ENCODE measurements around the gene STK33. TPM values are rescaled to one million over a fixed set of nuclear protein-coding genes. Genes with fewer than 3 reads are reported as not detected.

STK33 gene
- total and polyA plus RNA-seq, 2 donors (not counting 3 experiments of a cell fraction or from before 2014, with no cell fraction given) = 0.63 to 3.4 TPM

GRCh38 chr11:8545698-8546366 lies 48.2 kb downstream of the STK33 start:
- no peaks in the 10 kb centered on the region for H3K36me3 ChIP-seq (ENCODE audit: control insufficient read depth in 2 of 2, extremely low read depth in 1 of 2, insufficient read depth in 2 of 2, low read length in 2 of 2)
- H2AFZ ChIP-seq (ENCODE audit: low read depth, low read length) = no peak overlapping the region
- no peaks in the 10 kb centered on the region for H4K20me1 ChIP-seq (replicated peaks; ENCODE audit: control insufficient read depth, extremely low read depth, insufficient read depth, low read length)
- no peaks in the 10 kb centered on the region for H3K9me3 ChIP-seq (replicated peaks; ENCODE audit: control insufficient read depth, insufficient read depth, low read length)
- H3K4me1 ChIP-seq (ENCODE audit: control insufficient read depth, extremely low read depth, insufficient read depth, low read length) = no peaks in the 10 kb centered on the region
- DNase-seq (ENCODE audit: low read depth, low spot score) (no peak), FAIRE-seq (no peak)
- no peaks in the 10 kb centered on the region for H3K9me1 ChIP-seq (replicated peaks; ENCODE audit: control insufficient read depth, extremely low read depth, insufficient read depth, low read length)
- no peaks in the 10 kb centered on the region for H3K27me3 ChIP-seq (ENCODE audit: control insufficient read depth in 2 of 2, insufficient read depth in 2 of 2, low read length in 2 of 2)
- intact Hi-C loops (cut with micrococcal nuclease) = no loop called here
- no peak overlapping the region for H3K4me3 ChIP-seq (replicated peaks in 1 of 3; ENCODE audit: insufficient read depth in 1 of 3, low read depth in 1 of 3, low read length in 3 of 3)
- ChIA-PET CTCF (no interaction called here), POLR2A (no interaction called here)
- TF ChIP-seq EZH2 (IDR thresholded peaks at IDR 0.05; ENCODE audit: borderline replicate concordance, low read depth, low read length, severe bottlenecking) (no peak), CTCF (IDR thresholded peaks at IDR 0.05; ENCODE audit: extremely low read depth in 1 of 2, insufficient read depth in 1 of 2, low read depth in 1 of 2, low read length in 2 of 2) (no peak), FOS (IDR thresholded peaks at IDR 0.05; ENCODE audit: borderline replicate concordance, insufficient read depth, low read length) (no peak)
- BruUV-seq (replicated peaks) = no TSS peak
- no peak overlapping the region for H3K27ac ChIP-seq (ENCODE audit: insufficient read depth, low read depth, low read length)
- no peaks in the 10 kb centered on the region for H3K79me2 ChIP-seq (ENCODE audit: control insufficient read depth, insufficient read depth, low read length)
- dilution Hi-C loops (cut with MboI; ENCODE audit: extremely low pct_ligation_motif_present, low sequenced_read_pairs) = no loop called here
- H3K4me2 ChIP-seq (ENCODE audit: insufficient read depth, low read length) = no peak overlapping the region
- H3K9ac ChIP-seq (replicated peaks; ENCODE audit: extremely low read depth, insufficient read depth, low read length) = no peak overlapping the region

GRCh38 chr11:8544807-8545206 lies 49.2 kb downstream of the STK33 start:
- no peaks in the 10 kb centered on the region for H3K27me3 ChIP-seq (ENCODE audit: control insufficient read depth in 2 of 2, insufficient read depth in 2 of 2, low read length in 2 of 2)

More at GRCh38 chr11:8544807-8545206, 49.2 kb downstream of the STK33 start:
- dilution Hi-C loops (cut with MboI; ENCODE audit: extremely low pct_ligation_motif_present, low sequenced_read_pairs) (no loop called here), intact Hi-C loops (cut with micrococcal nuclease) (no loop called here)
- no peak for DNase-seq (ENCODE audit: low read depth, low spot score)
- Histone ChIP-seq H3K27ac (ENCODE audit: insufficient read depth, low read depth, low read length) (no peak overlapping the region), H3K4me2 (ENCODE audit: insufficient read depth, low read length) (no peak overlapping the region), H3K4me1 (ENCODE audit: control insufficient read depth, extremely low read depth, insufficient read depth, low read length) (no peaks in the 10 kb centered on the region), H3K9me1 (replicated peaks; ENCODE audit: control insufficient read depth, extremely low read depth, insufficient read depth, low read length) (no peaks in the 10 kb centered on the region), H4K20me1 (replicated peaks; ENCODE audit: control insufficient read depth, extremely low read depth, insufficient read depth, low read length) (no peaks in the 10 kb centered on the region), H2AFZ (ENCODE audit: low read depth, low read length) (no peak overlapping the region), H3K79me2 (ENCODE audit: control insufficient read depth, insufficient read depth, low read length) (no peaks in the 10 kb centered on the region), H3K9me3 (replicated peaks; ENCODE audit: control insufficient read depth, insufficient read depth, low read length) (no peaks in the 10 kb centered on the region), H3K9ac (replicated peaks; ENCODE audit: extremely low read depth, insufficient read depth, low read length) (no peak overlapping the region), H3K36me3 (ENCODE audit: control insufficient read depth in 2 of 2, extremely low read depth in 1 of 2, insufficient read depth in 2 of 2, low read length in 2 of 2) (no peaks in the 10 kb centered on the region), H3K4me3 (replicated peaks in 1 of 3; ENCODE audit: insufficient read depth in 1 of 3, low read depth in 1 of 3, low read length in 3 of 3) (no peak overlapping the region)
- no peak for FAIRE-seq
- ChIA-PET POLR2A (no interaction called here), CTCF (interaction anchor here (1.2 kb wide), 1 partner anchor 22 kb away, joined by 4 read pairs; no protein-coding TSS in a partner anchor)
- no peak for TF ChIP-seq GATA2 (IDR thresholded peaks at IDR 0.05; ENCODE audit: insufficient read depth, insufficient read length, low read depth, low read length)
- TF ChIP-seq CTCF (IDR thresholded peaks at IDR 0.05; ENCODE audit: extremely low read depth in 1 of 2, insufficient read depth in 1 of 2, low read depth in 1 of 2, low read length in 2 of 2) = no peak
- no peak for TF ChIP-seq FOS (IDR thresholded peaks at IDR 0.05; ENCODE audit: borderline replicate concordance, insufficient read depth, low read length)
- TF ChIP-seq MYC (IDR thresholded peaks at IDR 0.05; ENCODE audit: low read depth, low read length) = no peak
- TF ChIP-seq JUN (IDR thresholded peaks at IDR 0.05; ENCODE audit: borderline replicate concordance, insufficient read depth, insufficient read length, low read depth) = no peak
- no peak for TF ChIP-seq EZH2 (IDR thresholded peaks at IDR 0.05; ENCODE audit: borderline replicate concordance, low read depth, low read length, severe bottlenecking)
- TF ChIP-seq POLR2A (IDR thresholded peaks at IDR 0.05; ENCODE audit: low read depth, low read length) = no peak
- no peak for TF ChIP-seq MAX (IDR thresholded peaks at IDR 0.05; ENCODE audit: insufficient read depth, insufficient read length)
- no peak for TF ChIP-seq POLR2AphosphoS5 (IDR thresholded peaks at IDR 0.05; ENCODE audit: insufficient read depth, low read depth, low read length)
- BruUV-seq (replicated peaks) = no TSS peak
